ENCODE measurements around the gene TRA2B.

Gene TRA2B

GRCh38 chr3:185954366-185954723 is 16.5 kb upstream of the TRA2B start:
- no peak for DNase-seq (ENCODE audit: low read depth in 2 of 3, low spot score in 2 of 3)

- no peak for DNase-seq (ENCODE audit: low read depth in 2 of 3, low spot score in 2 of 3)
Measured at GRCh38 chr3:185950728-185951127, 12.9 kb upstream of the TRA2B start.

GRCh38 chr3:185949515-185949914 is 11.7 kb upstream of the TRA2B start:
- no peak for DNase-seq (ENCODE audit: low read depth in 2 of 3, low spot score in 2 of 3)

GRCh38 chr3:185948292-185948691 is 10.5 kb upstream of the TRA2B start:
- no peak for DNase-seq (ENCODE audit: low read depth in 2 of 3, low spot score in 2 of 3)

GRCh38 chr3:185943760-185944106 is 5.9 kb upstream of the TRA2B start:
- DNase-seq (ENCODE audit: low read depth in 2 of 3, low spot score in 2 of 3), result no peak

GRCh38 chr3:185942907-185943759 is 5.3 kb upstream of the TRA2B start:
- DNase-seq (ENCODE audit: low read depth in 2 of 3, low spot score in 2 of 3), result peak; percentile 60 to 75 (median 73)

GRCh38 chr3:185942396-185942795 is 4.6 kb upstream of the TRA2B start:
- no peak for DNase-seq (ENCODE audit: low read depth in 2 of 3, low spot score in 2 of 3)

- no peak for DNase-seq (ENCODE audit: low read depth in 2 of 3, low spot score in 2 of 3)
Measured at GRCh38 chr3:185940951-185941350, 3.1 kb upstream of the TRA2B start.

GRCh38 chr3:185939721-185940120 is 1.9 kb upstream of the TRA2B start:
- no peak for DNase-seq (ENCODE audit: low read depth in 2 of 3, low spot score in 2 of 3)

- peak; percentile 61 to 73 (median 71) for DNase-seq (ENCODE audit: low read depth in 2 of 3, low spot score in 2 of 3)
Measured at GRCh38 chr3:185936814-185937688, 763 bp downstream of the TRA2B start.

GRCh38 chr3:185936273-185936629 is 1.6 kb downstream of the TRA2B start:
- DNase-seq (ENCODE audit: low read depth in 2 of 3, low spot score in 2 of 3), result no peak

GRCh38 chr3:185935465-185936272 is 2.1 kb downstream of the TRA2B start:
- no peak for DNase-seq (ENCODE audit: low read depth in 2 of 3, low spot score in 2 of 3)

- DNase-seq (ENCODE audit: low read depth in 2 of 3, low spot score in 2 of 3), result no peak
Measured at GRCh38 chr3:185934767-185935464, 2.9 kb downstream of the TRA2B start.

GRCh38 chr3:185934174-185934557 is 3.6 kb downstream of the TRA2B start:
- DNase-seq (ENCODE audit: low read depth in 2 of 3, low spot score in 2 of 3), result no peak

GRCh38 chr3:185933374-185934173 is 4.2 kb downstream of the TRA2B start:
- no peak for DNase-seq (ENCODE audit: low read depth in 2 of 3, low spot score in 2 of 3)

- DNase-seq (ENCODE audit: low read depth in 2 of 3, low spot score in 2 of 3), result no peak
Measured at GRCh38 chr3:185931777-185932612, 5.8 kb downstream of the TRA2B start.

GRCh38 chr3:185930393-185931107 is 7.3 kb downstream of the TRA2B start:
- no peak for DNase-seq (ENCODE audit: low read depth in 2 of 3, low spot score in 2 of 3)
